GM23338 (cell line): ENCODE measurements around the gene HLA-DOB.

ENCODE experiments used
- CREB1 ChIP-seq: fragments of 250-450 bp; sonication (Bioruptor Pico); IDR thresholded peaks from 2 replicates; pipeline ENCODE4 v1.5.0; 2020; ENCODE audit warnings: low read depth, mild to moderate bottlenecking, moderate library complexity
- EZH2 ChIP-seq: fragments of 200-600 bp; sonication (generic); IDR thresholded peaks from one replicate; pipeline ENCODE4 v1.8.0; 2017; ENCODE audit warnings: antibody characterized with exemption, mild to moderate bottlenecking, low read depth; ENCODE audit not compliant: unreplicated experiment
- EZH2phosphoT487 ChIP-seq: fragments of 200-600 bp; sonication (generic); IDR thresholded peaks from one replicate; pipeline ENCODE4 v1.8.1; 2018; ENCODE audit warnings: antibody characterized with exemption; ENCODE audit not compliant: unreplicated experiment
- POLR2AphosphoS5 ChIP-seq: IDR thresholded peaks from 2 replicates; pipeline ENCODE4 v1.6.1; 2016; ENCODE audit warnings: antibody characterized with exemption, low read depth
- STAT1 ChIP-seq: IDR thresholded peaks from one replicate; pipeline ENCODE4 v1.6.1; 2016; ENCODE audit warnings: antibody characterized with exemption; ENCODE audit not compliant: unreplicated experiment
- ZNF331 ChIP-seq: fragments of 250-450 bp; sonication (Bioruptor Pico); IDR thresholded peaks from 2 replicates; pipeline ENCODE4 v1.5.0; 2020; ENCODE audit warnings: low read depth, mild to moderate bottlenecking, moderate library complexity
- TF ChIP-seq, protein P1 (sequence below), 2 experiments: fragments of 200-600 bp in 1 of 2; sonication (generic) in 1 of 2; conservative IDR thresholded peaks; 2 replicates each; pipeline versions ENCODE4 v1.5.1 to v1.6.1; 2016 to 2017; ENCODE audit warnings: antibody characterized with exemption in 2 of 2, low read depth in 2 of 2, mild to moderate bottlenecking in 2 of 2, moderate library complexity in 1 of 2
- TF ChIP-seq, protein P2 (sequence below): fragments of 250-450 bp; sonication (Bioruptor Pico); IDR thresholded peaks from 2 replicates; pipeline ENCODE4 v1.5.0; 2020; ENCODE audit warnings: mild to moderate bottlenecking, moderate library complexity
- TF ChIP-seq, protein P3 (sequence below): IDR thresholded peaks from one replicate; pipeline ENCODE4 v1.6.1; 2018; ENCODE audit warnings: antibody characterized with exemption; ENCODE audit not compliant: unreplicated experiment
- TF ChIP-seq, protein P4 (sequence below): IDR thresholded peaks from 2 replicates; pipeline ENCODE4 v1.6.1; 2016; ENCODE audit warnings: antibody characterized with exemption

DNA sequence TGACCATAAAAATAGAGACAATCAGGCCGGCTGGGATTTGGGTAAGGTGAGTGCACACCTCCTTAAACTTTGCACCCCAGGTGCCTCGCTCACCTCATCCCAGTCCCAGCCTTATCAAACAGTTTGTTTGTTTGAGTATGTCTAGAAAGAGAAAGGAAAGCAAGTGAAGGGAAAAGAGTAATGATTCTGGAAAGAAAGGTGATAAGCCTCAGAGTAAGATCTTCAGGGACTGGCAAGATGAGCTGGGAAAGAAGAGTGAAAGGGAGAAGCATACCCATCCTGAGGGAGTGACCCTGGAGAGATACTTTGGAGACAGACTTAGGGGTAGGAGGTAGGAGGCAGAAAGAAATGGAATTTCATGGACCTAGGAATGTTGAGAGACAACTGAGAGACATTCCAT is 20.1 kb upstream of the HLA-DOB start:
- TF ChIP-seq EZH2phosphoT487 (no peak), CREB1 (CRISPR knock-in tag) (no peak), EZH2 (no peak), POLR2AphosphoS5 (no peak), ZNF331 (CRISPR knock-in tag) (no peak), STAT1 (no peak)
- TF ChIP-seq, protein P1, sequence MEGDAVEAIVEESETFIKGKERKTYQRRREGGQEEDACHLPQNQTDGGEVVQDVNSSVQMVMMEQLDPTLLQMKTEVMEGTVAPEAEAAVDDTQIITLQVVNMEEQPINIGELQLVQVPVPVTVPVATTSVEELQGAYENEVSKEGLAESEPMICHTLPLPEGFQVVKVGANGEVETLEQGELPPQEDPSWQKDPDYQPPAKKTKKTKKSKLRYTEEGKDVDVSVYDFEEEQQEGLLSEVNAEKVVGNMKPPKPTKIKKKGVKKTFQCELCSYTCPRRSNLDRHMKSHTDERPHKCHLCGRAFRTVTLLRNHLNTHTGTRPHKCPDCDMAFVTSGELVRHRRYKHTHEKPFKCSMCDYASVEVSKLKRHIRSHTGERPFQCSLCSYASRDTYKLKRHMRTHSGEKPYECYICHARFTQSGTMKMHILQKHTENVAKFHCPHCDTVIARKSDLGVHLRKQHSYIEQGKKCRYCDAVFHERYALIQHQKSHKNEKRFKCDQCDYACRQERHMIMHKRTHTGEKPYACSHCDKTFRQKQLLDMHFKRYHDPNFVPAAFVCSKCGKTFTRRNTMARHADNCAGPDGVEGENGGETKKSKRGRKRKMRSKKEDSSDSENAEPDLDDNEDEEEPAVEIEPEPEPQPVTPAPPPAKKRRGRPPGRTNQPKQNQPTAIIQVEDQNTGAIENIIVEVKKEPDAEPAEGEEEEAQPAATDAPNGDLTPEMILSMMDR (conservative IDR thresholded peaks at IDR 0.05; ENCODE audit: low read depth in 2 of 2), result no peak
- TF ChIP-seq, protein P2, sequence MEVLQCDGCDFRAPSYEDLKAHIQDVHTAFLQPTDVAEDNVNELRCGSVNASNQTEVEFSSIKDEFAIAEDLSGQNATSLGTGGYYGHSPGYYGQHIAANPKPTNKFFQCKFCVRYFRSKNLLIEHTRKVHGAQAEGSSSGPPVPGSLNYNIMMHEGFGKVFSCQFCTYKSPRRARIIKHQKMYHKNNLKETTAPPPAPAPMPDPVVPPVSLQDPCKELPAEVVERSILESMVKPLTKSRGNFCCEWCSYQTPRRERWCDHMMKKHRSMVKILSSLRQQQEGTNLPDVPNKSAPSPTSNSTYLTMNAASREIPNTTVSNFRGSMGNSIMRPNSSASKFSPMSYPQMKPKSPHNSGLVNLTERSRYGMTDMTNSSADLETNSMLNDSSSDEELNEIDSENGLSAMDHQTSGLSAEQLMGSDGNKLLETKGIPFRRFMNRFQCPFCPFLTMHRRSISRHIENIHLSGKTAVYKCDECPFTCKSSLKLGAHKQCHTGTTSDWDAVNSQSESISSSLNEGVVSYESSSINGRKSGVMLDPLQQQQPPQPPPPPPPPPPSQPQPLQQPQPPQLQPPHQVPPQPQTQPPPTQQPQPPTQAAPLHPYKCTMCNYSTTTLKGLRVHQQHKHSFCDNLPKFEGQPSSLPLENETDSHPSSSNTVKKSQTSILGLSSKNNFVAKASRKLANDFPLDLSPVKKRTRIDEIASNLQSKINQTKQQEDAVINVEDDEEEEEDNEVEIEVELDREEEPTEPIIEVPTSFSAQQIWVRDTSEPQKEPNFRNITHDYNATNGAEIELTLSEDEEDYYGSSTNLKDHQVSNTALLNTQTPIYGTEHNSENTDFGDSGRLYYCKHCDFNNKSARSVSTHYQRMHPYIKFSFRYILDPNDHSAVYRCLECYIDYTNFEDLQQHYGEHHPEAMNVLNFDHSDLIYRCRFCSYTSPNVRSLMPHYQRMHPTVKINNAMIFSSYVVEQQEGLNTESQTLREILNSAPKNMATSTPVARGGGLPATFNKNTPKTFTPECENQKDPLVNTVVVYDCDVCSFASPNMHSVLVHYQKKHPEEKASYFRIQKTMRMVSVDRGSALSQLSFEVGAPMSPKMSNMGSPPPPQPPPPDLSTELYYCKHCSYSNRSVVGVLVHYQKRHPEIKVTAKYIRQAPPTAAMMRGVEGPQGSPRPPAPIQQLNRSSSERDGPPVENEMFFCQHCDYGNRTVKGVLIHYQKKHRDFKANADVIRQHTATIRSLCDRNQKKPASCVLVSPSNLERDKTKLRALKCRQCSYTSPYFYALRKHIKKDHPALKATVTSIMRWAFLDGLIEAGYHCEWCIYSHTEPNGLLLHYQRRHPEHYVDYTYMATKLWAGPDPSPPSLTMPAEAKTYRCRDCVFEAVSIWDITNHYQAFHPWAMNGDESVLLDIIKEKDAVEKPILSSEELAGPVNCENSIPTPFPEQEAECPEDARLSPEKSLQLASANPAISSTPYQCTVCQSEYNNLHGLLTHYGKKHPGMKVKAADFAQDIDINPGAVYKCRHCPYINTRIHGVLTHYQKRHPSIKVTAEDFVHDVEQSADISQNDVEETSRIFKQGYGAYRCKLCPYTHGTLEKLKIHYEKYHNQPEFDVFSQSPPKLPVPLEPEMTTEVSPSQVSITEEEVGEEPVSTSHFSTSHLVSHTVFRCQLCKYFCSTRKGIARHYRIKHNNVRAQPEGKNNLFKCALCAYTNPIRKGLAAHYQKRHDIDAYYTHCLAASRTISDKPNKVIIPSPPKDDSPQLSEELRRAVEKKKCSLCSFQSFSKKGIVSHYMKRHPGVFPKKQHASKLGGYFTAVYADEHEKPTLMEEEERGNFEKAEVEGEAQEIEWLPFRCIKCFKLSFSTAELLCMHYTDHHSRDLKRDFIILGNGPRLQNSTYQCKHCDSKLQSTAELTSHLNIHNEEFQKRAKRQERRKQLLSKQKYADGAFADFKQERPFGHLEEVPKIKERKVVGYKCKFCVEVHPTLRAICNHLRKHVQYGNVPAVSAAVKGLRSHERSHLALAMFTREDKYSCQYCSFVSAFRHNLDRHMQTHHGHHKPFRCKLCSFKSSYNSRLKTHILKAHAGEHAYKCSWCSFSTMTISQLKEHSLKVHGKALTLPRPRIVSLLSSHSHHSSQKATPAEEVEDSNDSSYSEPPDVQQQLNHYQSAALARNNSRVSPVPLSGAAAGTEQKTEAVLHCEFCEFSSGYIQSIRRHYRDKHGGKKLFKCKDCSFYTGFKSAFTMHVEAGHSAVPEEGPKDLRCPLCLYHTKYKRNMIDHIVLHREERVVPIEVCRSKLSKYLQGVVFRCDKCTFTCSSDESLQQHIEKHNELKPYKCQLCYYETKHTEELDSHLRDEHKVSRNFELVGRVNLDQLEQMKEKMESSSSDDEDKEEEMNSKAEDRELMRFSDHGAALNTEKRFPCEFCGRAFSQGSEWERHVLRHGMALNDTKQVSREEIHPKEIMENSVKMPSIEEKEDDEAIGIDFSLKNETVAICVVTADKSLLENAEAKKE, result no peak
- TF ChIP-seq, protein P3, sequence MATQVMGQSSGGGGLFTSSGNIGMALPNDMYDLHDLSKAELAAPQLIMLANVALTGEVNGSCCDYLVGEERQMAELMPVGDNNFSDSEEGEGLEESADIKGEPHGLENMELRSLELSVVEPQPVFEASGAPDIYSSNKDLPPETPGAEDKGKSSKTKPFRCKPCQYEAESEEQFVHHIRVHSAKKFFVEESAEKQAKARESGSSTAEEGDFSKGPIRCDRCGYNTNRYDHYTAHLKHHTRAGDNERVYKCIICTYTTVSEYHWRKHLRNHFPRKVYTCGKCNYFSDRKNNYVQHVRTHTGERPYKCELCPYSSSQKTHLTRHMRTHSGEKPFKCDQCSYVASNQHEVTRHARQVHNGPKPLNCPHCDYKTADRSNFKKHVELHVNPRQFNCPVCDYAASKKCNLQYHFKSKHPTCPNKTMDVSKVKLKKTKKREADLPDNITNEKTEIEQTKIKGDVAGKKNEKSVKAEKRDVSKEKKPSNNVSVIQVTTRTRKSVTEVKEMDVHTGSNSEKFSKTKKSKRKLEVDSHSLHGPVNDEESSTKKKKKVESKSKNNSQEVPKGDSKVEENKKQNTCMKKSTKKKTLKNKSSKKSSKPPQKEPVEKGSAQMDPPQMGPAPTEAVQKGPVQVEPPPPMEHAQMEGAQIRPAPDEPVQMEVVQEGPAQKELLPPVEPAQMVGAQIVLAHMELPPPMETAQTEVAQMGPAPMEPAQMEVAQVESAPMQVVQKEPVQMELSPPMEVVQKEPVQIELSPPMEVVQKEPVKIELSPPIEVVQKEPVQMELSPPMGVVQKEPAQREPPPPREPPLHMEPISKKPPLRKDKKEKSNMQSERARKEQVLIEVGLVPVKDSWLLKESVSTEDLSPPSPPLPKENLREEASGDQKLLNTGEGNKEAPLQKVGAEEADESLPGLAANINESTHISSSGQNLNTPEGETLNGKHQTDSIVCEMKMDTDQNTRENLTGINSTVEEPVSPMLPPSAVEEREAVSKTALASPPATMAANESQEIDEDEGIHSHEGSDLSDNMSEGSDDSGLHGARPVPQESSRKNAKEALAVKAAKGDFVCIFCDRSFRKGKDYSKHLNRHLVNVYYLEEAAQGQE, result no peak
- TF ChIP-seq, protein P4, sequence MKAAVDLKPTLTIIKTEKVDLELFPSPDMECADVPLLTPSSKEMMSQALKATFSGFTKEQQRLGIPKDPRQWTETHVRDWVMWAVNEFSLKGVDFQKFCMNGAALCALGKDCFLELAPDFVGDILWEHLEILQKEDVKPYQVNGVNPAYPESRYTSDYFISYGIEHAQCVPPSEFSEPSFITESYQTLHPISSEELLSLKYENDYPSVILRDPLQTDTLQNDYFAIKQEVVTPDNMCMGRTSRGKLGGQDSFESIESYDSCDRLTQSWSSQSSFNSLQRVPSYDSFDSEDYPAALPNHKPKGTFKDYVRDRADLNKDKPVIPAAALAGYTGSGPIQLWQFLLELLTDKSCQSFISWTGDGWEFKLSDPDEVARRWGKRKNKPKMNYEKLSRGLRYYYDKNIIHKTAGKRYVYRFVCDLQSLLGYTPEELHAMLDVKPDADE, result no peak
